AG09319 (cell line): Measurements from ENCODE around the gene KLHL13.

Source experiments
- DNase-seq: peaks from one replicate; pipeline ENCODE4 v3.0.0-alpha.2; 2010; ENCODE audit warnings: low read depth; ENCODE audit errors: extremely low read depth
- TF ChIP-seq, protein P1 (sequence below): IDR thresholded peaks from 2 replicates; pipeline ENCODE4 v1.5.1; 2011; ENCODE audit warnings: low read depth, mild to moderate bottlenecking, inconsistent platforms, low read length, moderate library complexity

Gene KLHL13, protein sequence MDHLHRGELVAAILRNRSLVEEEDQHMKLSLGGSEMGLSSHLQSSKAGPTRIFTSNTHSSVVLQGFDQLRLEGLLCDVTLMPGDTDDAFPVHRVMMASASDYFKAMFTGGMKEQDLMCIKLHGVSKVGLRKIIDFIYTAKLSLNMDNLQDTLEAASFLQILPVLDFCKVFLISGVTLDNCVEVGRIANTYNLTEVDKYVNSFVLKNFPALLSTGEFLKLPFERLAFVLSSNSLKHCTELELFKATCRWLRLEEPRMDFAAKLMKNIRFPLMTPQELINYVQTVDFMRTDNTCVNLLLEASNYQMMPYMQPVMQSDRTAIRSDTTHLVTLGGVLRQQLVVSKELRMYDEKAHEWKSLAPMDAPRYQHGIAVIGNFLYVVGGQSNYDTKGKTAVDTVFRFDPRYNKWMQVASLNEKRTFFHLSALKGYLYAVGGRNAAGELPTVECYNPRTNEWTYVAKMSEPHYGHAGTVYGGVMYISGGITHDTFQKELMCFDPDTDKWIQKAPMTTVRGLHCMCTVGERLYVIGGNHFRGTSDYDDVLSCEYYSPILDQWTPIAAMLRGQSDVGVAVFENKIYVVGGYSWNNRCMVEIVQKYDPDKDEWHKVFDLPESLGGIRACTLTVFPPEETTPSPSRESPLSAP

DNA sequence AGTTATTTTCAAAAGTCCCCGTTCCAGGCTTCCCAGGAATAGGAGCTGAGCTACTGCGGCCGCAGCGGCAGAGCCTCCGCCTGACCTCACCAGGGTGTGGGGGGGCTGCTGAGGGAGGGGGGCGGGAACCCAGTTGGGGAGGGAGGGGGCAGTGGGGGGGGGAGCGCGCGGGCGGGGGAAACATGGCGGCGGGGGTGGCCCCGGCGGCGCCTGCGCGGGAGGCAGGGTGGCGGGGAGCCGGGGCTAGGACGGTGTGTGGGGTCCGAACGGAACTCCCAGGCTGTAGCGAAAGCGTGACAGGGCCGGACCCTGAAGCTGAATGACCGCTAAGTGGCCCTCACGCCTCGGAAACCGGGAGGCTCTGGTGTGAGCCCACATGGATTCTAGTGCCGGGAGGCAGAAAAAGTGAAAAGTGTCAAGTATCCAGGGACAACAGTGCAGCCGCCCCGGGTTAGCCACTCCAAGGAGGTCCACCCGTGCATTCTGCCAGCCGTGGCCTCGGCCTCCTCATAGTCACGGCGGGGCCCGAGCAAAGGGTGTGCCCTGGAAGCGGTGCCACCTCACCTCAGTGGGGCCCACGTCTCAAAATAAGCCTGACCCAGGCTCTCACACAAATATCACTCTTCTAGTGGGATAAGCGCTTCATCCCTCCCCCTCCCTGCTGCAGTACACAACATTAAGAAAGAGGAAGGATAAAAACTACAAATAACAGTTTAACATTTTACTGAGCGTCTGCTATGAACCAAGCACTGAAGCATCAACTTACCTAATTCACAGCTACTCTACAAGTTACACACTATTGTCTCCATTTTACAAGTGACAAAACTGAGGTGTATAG is at the start of gene KLHL13:
KLHL13 (minus strand) TSS at position 98 of the 838 bp plus-strand sequence. CDS start 88,337 bp downstream, outside the sequence.
- TF ChIP-seq, protein P1, sequence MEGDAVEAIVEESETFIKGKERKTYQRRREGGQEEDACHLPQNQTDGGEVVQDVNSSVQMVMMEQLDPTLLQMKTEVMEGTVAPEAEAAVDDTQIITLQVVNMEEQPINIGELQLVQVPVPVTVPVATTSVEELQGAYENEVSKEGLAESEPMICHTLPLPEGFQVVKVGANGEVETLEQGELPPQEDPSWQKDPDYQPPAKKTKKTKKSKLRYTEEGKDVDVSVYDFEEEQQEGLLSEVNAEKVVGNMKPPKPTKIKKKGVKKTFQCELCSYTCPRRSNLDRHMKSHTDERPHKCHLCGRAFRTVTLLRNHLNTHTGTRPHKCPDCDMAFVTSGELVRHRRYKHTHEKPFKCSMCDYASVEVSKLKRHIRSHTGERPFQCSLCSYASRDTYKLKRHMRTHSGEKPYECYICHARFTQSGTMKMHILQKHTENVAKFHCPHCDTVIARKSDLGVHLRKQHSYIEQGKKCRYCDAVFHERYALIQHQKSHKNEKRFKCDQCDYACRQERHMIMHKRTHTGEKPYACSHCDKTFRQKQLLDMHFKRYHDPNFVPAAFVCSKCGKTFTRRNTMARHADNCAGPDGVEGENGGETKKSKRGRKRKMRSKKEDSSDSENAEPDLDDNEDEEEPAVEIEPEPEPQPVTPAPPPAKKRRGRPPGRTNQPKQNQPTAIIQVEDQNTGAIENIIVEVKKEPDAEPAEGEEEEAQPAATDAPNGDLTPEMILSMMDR, result no peak
- no peak for DNase-seq

DNA sequence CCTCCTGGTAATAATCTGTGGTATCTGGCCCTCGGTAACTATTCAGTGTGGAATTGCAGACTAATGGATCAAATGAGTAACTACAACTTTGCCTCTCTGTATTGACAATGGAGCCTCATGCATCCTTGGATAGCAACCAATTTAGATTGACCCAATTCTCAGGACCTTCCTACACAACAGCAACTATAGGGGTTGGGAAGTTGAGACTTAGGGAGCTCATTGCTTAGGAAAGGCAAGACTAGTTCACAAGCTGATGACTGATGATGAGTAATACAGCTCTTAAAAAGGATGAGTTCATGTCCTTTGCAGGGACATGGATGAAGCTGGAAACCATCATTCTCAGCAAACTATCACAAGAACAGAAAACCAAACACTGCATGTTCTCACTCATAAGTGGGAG is 47.5 kb upstream of the KLHL13 start:
- no peak for DNase-seq

DNA sequence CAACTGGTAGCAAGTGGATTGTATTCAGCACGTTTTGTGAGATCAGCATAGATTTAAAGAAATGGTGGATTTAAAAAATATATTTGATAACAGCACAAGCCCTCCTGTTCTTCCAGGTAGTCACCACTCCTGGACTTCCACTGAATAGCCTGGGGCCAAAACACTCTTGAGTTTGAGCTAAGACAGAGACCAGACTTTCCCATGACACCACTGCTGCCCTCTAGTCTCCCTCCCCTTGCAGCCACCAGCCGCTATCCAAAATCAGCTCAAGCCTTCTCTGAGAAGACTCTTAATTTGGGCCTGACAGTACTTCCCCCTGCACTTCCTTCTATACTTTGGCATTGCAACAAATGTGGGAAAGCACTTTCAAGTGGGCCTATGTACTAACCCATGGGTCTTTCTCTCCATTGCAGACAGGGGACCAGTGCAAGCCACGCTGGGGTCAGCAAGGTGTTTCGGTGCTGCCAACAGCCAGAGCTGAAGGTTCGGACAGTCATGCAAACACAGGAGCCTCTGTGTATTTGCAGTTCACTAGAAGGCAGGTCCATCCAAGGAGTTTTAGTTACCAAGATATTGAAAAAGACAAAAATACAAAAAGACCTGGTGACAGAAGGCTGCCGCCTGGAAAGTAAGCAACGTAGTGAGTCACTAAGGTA is 40.5 kb upstream of the KLHL13 start:
- no peak for DNase-seq
- TF ChIP-seq, protein P1, result no peak

More for the DNA sequence above, 47.5 kb upstream of the KLHL13 start:
- TF ChIP-seq, protein P1, result no peak

DNA sequence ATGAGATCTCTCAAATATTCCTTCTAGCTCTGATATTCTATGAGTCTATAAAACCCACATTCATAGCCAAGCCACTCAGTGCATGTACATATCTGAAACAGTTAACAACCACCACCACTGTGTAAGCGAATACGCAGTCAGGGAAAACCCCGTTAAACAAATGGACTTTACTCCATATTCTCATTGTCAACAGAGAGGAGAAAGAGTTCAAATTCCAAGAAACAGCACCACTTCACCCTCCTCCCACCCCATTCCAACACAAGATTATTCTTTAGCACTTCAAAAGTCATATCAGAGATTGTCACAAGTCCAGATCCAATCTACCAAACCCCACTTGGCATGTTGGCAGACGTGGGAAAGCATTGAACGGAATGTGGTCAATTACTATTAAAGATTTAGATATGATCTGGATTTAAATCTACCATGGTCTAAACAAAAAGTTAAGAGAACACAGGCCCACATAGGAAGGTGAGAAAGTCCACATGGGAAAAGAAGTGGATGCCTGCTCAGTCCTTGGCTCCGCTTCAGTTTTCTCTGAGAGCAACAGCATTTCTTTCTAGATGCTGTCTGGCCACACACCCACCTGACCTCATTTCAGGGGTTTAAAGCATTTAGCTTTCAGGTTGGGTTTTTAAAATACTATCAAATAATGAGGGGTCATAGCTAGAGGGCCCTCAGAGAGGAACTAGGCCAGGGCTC is 39.8 kb upstream of the KLHL13 start:
- TF ChIP-seq, protein P1, result no peak
- DNase-seq, result no peak

DNA sequence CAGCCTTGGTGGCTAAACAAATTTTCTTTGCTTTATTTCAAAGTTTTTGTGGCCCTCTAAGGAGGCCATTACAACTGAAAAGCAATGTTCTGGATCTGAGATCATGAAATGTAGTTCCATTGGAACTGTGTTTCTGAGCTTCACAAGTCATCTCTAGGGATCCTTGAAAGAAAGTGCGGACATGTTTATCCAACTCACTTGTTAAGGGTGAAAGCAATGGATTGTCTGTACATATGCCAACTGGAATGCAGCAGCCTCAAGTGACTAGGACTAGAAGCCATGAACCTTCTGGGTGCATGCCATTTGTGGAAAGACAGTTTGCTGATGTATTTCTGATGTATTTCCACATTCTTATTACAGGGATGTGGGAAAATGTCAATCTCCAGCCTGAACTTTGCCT is 36.7 kb upstream of the KLHL13 start:
- TF ChIP-seq, protein P1, result no peak
- no peak for DNase-seq

DNA sequence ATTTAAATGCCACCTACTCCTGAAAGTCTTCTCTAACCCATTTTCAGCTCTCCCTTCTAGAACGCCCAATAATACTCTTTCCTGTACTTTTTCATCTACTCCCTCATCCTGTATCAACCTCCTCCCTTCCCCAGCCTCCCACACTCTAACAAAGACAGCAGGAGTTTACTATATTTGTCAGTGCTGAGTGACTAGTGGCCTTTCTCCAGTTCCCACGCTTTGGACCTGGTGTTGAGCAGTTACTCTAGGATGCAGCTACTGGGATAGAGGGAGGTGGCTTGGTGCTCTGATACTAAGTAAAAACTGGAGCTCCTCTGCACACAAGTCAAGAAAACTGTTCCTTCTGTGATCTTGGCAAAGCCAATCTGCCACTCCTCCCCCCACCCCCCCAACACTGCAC is 36.1 kb upstream of the KLHL13 start:
- TF ChIP-seq, protein P1, result no peak

More for the DNA sequence above, 36.1 kb upstream of the KLHL13 start:
- DNase-seq, result no peak
